HG03457 (cell line): ENCODE data around the gene RNASEL.
A peak's percentile ranks its signal among the peaks of the same experiment; 100 is the strongest.
"Not testable (repeated sequence)": the region's sequence is repeated elsewhere in the genome, so short reads cannot be mapped to it uniquely, and the experiment has no call there.

ENCODE experiments used
- ATAC-seq: cut with Tn5 transposase; IDR thresholded peaks from one replicate; pipeline ENCODE4 v1.9.1; 2021; ENCODE audit warnings: moderate number of reproducible peaks; ENCODE audit not compliant: unreplicated experiment

Gene RNASEL, protein sequence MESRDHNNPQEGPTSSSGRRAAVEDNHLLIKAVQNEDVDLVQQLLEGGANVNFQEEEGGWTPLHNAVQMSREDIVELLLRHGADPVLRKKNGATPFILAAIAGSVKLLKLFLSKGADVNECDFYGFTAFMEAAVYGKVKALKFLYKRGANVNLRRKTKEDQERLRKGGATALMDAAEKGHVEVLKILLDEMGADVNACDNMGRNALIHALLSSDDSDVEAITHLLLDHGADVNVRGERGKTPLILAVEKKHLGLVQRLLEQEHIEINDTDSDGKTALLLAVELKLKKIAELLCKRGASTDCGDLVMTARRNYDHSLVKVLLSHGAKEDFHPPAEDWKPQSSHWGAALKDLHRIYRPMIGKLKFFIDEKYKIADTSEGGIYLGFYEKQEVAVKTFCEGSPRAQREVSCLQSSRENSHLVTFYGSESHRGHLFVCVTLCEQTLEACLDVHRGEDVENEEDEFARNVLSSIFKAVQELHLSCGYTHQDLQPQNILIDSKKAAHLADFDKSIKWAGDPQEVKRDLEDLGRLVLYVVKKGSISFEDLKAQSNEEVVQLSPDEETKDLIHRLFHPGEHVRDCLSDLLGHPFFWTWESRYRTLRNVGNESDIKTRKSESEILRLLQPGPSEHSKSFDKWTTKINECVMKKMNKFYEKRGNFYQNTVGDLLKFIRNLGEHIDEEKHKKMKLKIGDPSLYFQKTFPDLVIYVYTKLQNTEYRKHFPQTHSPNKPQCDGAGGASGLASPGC

DNA sequence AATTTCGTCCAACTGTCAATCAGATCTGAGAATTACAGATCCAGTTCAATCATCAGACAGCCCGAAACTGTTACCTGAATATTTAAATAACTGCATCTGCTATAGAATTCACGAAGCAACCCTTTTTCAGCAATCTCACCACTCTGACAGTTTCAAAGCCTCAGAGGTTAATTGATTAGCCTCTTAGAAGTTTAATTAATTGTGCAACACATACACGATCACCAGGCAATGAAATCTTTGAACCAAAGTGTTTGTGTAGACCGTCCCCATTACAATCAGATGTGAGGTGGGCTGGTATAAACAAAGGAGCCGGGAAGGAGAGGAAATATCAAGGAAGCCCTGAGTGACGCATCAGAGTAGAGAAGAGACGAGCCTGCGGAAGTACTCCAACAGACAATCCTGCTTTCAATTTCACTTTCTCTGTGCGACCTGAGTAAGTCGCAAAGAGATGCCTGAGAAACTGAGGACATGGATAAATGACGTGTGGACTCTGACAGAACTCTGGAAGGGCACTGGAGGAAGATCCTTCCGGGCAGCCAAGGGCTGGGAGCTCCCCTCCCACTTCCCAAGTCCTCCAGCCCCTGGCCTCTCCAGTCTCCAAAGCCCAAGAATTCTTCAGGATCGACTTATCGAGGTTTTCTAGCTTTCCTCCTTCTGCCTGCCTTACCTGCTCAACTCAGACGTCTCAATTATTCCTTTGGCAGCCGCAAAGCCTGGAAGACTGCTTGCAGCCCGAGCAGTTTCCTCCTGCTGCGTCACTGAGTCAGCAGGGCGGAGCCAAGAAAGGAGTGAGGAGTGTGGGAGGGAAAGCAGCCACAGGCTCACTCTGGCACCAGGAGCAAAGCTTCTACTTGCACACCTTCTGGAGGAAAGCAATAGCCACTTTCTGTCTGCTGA lies at the start of gene RNASEL:
RNASEL (minus strand) TSS at position 757 of the 897 bp plus-strand sequence. CDS start 2,450 bp downstream, outside the sequence.
- peak; percentile 40 for ATAC-seq

DNA sequence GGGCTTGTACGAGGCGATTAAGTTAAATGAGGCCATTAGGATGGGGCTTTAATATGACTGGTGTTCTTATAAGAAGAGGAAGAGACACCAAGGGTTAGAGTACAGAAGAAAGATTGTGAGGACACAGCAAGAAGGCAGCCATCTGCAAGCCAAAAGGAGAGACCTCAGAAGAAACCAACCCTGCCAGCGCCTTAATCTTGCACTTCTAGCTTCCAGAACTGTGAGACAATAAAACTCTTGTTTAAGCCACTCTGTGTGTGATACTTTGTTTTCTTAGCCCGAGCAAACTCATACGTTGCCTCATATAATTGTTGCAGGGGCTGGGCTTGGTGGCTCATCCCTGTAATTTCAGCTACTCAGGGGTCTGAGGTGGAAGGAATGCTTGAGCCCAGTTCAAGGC lies 48.7 kb upstream of the RNASEL start:
- ATAC-seq: no peak

DNA sequence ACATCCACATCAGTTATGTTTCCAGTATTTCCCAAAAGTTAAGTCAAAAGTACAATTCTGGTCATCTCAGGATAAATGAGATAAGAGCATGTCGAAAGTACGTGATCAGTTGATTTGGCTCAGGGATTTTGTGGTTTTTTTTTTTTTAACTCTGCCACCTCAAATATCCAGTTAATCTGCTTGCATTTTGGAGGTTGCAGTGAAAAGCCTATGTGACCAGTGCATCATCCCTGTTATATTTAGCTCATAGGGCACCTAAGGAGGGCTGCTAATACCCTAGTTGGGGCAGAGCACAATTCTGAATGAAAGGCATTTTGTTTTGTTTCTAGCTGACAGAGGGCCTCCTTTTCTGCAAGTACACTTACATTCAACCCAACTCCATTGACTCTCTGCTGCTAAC lies 46.8 kb upstream of the RNASEL start:
- ATAC-seq: no peak

DNA sequence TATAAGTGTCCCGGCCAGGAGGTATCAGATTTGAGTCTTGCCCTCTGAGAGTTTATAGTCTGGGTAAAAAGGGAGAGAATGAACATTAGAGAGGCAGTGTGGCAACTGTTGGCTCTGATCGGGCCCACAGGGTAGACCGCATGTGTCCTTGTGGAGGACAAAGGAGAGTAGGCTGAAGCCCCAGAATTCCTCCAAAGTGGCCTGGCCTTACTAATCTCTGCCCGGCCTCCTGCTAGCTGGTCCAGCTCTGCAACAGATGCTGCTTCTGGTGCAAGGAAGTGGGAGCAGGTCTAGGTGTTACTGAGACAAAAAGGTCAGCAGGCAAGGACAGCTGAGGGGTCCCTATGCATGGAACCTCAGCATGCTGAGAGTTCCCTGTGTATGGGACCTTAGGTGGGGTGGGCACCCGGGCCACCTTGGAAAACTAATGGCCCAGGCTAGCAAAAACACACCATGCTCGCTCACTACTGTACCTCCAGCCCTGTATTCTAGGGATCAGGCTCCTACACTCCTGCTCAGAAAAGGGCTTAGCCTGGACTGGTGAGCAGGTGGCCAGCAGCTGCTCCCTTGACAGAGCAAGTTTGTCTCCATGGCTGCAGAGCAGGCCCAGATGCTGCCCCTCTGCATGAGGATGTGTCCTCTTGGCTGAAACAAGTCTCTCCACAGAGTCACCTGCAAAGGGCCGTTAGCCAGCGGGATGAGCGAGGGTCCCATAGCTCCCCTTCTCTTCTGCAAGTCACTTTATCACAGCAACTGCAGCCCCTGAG lies 45.4 kb upstream of the RNASEL start:
- no peak for ATAC-seq

DNA sequence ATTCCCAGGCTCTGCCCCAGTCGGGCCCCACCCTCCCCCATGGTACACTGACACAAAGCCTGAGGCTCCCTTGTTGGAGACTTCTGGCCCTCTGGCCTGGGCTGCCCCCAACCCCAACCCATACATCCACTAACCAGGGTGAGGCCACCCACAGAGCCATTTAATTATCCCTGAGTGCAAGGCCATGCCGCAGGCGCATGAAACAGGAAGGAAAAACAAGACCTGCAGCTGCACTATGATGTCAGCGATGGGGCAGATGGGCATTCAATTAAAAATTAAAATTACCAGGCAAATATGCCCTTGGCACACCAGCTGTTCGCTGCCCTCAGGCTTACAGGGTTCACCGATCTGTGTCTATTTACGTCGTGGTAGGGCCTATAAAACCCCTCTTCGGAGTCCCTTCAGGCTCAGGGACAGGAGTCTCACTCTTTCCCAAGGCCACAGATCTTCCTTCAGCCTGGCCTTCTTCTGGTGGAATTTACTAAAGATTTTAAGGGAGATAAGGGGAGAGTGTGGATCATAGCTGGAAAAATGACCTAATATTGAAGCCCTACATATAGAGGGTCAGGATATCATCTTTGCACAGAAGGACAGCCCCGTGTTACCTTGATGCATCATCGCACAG lies 44.7 kb upstream of the RNASEL start:
- ATAC-seq: no peak

DNA sequence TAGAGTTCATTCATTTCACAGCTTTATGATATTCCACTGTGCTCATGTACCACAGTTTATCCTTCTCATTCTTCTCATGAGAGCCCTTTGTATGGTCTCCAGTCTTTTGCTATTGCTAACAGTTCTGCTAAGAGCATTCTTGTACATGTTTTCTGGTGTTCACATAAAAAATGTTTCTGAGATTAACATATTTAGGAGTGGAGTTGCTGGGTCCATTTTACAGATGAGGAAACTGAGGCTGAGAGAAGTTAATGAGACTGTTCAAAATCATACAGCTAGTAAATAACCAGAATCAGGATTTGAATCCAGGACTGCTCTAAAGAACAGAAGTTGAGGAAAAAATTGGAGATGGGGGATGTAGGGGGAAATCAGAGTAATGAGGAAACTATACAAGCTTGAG lies 44.0 kb upstream of the RNASEL start:
- ATAC-seq: no peak

DNA sequence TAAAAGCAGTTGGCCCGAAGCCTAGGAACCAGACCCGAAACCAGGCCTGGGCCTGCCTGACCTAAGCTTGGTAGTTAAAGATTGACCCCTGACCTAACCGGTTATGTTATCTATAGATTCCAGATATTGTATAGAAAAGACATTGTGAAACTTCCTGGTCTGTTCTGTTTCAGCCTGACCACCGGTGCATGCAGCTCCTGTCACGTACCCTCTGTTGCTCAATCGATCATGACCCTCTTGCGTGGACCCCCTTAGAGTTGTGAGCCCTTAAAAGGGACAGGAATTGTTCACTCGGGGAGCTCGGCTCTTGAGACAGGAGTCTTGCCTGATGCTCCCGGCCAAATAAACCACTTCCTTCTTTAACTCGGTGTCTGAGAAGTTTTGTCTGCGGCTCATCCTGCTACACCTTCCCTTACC lies 43.4 kb upstream of the RNASEL start:
- not testable (repeated sequence) for ATAC-seq

DNA sequence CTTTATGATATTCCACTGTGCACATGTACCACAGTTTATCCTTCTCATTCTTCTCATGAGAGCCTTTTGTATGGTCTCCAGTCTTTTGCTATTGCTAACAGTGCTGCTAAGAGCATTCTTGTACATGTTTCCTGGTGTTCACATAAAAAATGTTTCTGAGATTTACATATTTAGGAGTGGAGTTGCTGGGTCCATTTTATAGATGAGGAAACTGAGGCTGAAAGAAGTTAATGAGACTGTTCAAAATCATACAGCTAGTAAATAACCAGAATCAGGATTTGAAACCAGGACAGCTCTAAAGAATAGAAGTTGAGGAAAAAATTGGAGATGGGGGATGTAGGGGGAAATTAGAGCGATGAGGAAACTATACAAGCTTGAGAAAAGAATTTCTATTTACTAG lies 42.9 kb upstream of the RNASEL start:
- no peak for ATAC-seq

DNA sequence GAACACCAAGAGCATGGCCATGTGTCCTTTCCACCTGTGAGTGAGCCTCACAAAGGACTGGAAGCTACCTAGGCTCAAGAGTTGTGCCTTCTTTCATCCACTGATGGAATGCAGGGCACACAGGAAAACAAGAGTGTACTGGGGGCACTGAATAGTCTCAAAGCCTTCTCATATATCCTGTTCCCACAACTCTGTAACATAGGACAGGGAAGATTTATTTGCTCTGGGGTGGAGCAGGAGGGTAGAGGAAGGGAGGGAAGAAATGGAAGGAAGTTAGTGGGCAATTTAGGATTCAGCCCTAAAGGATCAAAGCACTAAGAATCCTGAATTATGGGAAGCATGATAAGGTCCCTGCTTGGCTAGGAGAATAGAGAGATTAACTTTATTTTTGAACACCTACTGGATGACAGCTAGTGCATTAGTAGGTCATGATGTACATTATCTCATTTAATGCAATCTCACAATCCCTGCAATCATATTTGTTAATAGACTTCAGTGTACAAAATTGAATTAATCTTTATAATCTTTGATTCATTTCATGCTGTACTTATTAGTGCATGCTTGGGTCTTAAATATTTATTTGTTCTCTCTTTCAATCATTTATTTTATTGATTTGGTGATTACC lies 42.1 kb upstream of the RNASEL start:
- no peak for ATAC-seq

DNA sequence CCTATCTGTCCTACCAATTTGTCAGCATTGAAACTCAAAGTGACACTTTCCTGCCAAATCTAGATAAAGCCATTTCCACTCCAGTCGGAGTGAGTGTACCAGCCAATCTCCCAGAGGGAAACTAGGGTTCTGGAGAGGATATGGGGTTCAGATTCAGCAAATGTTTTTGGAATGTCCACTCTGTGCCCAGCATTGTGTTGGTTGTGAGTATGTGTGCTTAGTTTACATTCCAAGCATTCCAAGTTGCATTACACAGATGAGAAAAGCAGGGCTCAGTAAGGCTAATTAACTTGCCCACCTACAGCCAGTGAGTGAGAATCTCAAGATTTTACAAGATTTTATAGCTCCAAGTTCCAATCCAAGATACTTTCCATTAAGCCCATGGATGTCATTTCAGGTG lies 41.5 kb upstream of the RNASEL start:
- no peak for ATAC-seq

DNA sequence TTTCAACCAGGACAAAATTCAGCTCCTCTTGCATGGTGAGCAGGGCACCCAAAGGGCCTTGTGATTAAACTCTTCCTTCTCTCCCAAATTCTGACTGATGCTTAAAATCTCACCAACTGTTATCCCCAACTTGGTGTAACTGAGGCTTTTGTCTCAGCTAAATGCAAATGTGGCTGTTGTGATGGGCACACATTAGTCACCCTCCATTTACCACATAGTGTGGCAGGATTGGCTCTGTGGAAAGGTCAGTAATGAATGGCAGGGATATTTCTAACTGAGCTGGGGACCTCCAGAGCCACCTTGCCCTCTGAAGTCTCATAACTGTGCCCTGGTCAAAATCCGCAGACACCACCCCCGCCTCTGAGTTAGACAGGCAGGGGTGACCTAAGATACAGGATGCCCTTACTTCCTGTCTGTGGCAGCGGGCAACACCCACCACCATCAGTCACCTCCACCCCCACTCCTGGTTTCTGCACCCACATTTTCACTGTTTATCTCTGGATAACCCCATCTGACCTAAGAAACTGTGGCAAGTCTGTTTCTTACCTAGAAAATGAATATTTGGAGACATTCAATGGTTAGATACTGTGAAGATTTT lies 40.5 kb upstream of the RNASEL start:
- peak; percentile 56 for ATAC-seq

DNA sequence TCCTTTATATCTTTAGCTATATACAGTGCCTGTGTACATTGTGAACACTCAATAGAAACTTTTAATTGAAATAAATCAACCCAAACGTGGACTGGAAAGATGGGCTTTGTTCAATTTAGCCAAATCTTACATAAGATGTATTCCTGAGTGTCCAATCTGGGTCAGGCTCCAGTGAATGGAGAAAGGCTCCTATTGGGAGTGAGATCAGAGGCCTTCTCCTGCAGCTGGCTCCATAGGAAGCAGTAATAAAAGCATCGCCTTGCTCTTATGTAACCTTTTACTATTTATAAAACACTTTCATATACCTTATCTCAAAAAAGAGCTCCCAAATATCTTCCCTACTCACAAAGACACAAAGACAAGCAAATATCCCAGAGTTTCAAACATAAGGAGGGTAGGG lies 40.0 kb upstream of the RNASEL start:
- no peak for ATAC-seq

DNA sequence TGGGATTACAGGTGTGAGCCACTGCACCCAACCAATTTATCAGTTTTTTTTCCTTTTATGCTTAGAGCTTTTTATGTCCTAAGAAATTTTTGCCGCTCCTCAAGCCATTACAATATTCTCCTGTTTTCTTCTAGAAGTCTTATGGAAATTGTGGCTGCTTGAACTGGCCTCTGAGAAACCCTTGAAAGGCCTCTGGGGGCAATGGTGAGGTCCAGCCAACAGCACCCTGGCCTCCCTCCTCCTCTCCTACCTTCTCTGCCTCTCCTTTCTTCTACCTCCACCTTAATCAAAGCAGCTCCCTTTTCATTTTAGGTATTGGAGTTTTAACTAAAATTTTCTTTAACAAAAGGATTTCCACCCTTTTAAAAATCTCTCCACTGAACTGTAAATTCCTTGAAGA lies 39.6 kb upstream of the RNASEL start:
- no peak for ATAC-seq

DNA sequence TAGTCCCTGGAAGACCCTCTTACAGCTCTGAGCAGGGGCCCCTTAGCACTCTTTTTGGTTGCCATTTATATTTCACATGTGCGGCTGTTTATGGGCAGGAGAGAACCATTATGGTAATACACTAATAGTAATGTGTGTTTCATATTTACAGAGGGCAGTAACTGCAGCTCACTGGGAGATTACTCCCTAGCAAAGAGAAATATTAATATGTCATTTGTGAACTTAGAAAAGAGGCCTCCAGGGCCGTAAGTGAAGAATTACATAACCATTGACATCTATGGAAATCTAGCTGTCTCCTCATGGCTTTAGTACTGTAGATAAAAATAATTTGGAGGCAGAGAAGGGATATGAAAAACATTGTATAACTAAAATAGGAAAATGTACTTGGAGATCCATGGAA lies 38.6 kb upstream of the RNASEL start:
- no peak for ATAC-seq

DNA sequence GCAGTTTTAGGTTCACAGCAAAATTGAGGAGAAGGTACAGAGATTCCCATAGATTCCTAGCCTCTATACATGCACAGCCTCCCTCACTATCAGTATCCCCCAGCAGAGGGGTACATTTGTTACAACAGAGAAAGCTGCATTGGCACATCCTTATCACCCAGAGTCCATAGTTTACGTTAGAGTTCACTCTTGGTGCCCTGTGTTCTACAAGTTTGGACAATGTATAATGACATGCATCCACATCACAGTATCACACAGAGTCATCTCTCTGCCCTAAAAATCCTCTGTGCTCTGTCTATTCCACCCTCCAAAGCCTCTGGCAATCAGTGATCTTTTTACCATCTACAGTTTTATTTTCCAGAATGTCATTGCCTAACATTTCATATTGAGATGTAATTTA lies 37.5 kb upstream of the RNASEL start:
- no peak for ATAC-seq

DNA sequence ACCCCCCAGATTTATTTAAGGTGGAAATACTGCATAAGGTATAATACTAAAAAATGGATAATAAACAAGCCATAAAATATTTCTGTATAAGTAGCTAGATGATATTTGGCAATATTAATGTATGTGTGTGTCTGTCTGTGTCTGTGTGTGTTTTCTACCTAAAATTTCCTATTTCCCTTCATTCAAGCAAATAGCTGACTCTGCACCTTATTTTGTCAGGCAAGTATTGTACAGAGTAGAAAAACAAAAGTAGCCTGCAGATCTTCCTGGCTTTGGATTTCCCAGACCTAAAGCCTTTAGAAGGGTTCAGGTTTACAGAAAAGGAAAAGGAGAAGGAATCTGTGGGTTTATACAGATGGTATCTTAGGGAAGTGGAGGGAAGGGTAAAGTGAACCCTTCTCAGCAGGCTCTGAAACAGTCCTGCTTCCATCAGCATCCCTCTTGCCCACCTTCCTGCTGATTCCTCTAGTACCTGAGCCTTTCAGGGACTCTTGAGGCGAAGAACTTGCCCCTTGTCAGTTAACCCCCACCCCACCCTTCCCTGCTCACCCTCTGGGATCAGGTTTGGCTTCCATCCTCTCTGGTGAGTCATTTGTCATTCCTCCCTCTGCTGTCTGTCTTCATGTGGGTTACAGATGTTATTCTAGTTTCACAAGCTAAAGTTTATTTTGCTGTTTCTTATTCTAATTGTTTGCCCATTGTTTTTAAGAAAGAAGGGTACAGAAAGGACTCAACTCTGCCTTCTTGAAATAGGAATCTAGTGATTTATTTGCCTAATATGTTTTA lies 36.9 kb upstream of the RNASEL start:
- ATAC-seq: no peak

DNA sequence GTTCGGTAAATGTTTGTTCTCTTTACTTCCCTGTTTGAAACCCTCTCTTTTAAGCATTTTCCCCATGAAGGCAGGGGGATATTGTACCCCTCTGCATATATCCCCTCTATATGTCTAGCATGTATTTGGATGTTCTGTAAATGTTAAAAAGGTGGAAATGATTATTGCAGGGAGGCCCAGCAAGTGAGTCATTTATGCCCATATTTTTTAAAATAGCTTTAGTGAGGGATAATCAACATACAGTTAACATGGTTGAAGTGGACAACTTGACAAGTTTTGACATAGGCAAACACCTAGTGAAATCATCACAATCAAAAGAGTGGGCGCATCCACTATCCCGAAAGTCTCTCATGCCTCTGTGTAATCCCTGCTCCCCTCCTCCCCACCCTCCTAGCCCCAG lies 36.0 kb upstream of the RNASEL start:
- ATAC-seq: no peak

DNA sequence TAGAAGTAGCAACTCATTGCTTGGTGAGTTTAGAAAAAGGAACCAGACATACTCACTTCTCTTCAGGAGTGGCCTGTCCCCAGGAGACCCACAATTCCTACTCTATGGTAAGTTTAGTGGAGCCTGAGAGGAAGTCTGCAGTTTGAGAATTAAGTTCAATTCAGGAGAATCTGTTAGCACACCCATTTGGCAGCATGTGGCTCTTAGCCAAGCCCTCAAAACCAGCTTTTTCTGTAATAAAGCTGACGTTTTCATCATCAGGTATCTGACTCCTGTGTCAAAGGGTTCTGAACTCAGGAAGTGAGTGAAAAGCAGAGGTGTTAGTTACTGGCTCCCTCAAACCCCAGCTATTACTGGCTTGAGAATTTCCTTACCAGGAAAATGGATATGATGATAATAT lies 35.5 kb upstream of the RNASEL start:
- no peak for ATAC-seq
